GM23338 (cell line): Measurements from ENCODE around the gene ASPDH.

Experiments used
- CREB1 ChIP-seq: fragments of 250-450 bp; sonication (Bioruptor Pico); IDR thresholded peaks from 2 replicates; pipeline ENCODE4 v1.5.0; 2020; ENCODE audit warnings: low read depth, mild to moderate bottlenecking, moderate library complexity
- CTCF ChIP-seq, 2 experiments: fragments of 200-600 bp in 1 of 2; sonication (generic) in 1 of 2; conservative IDR thresholded peaks; 2 replicates each; pipeline versions ENCODE4 v1.5.1 to v1.6.1; 2016 to 2017; ENCODE audit warnings: antibody characterized with exemption in 2 of 2, low read depth in 2 of 2, mild to moderate bottlenecking in 2 of 2, moderate library complexity in 1 of 2
- ETS1 ChIP-seq: IDR thresholded peaks from 2 replicates; pipeline ENCODE4 v1.6.1; 2016; ENCODE audit warnings: antibody characterized with exemption
- EZH2 ChIP-seq: fragments of 200-600 bp; sonication (generic); IDR thresholded peaks from one replicate; pipeline ENCODE4 v1.8.0; 2017; ENCODE audit warnings: antibody characterized with exemption, mild to moderate bottlenecking, low read depth; ENCODE audit not compliant: unreplicated experiment
- EZH2phosphoT487 ChIP-seq: fragments of 200-600 bp; sonication (generic); IDR thresholded peaks from one replicate; pipeline ENCODE4 v1.8.1; 2018; ENCODE audit warnings: antibody characterized with exemption; ENCODE audit not compliant: unreplicated experiment
- JUNB ChIP-seq: IDR thresholded peaks from one replicate; pipeline ENCODE4 v1.6.1; 2016; ENCODE audit warnings: antibody characterized with exemption; ENCODE audit not compliant: unreplicated experiment
- NANOG ChIP-seq: IDR thresholded peaks from 2 replicates; pipeline ENCODE4 v1.6.1; 2016; ENCODE audit warnings: antibody characterized with exemption, borderline replicate concordance
- POLR2AphosphoS5 ChIP-seq: IDR thresholded peaks from 2 replicates; pipeline ENCODE4 v1.6.1; 2016; ENCODE audit warnings: antibody characterized with exemption, low read depth
- REST ChIP-seq: IDR thresholded peaks from one replicate; pipeline ENCODE4 v1.6.1; 2018; ENCODE audit warnings: antibody characterized with exemption; ENCODE audit not compliant: unreplicated experiment
- ZNF114 ChIP-seq: fragments of 250-450 bp; sonication (Bioruptor Pico); IDR thresholded peaks from 2 replicates; pipeline ENCODE4 v1.5.0; 2020; ENCODE audit warnings: mild to moderate bottlenecking, moderate library complexity

- TF ChIP-seq CTCF (conservative IDR thresholded peaks at IDR 0.05; ENCODE audit: low read depth in 2 of 2) = no peak
- no peak for TF ChIP-seq EZH2
- no peak for TF ChIP-seq EZH2phosphoT487
- TF ChIP-seq REST = no peak
- no peak for TF ChIP-seq CREB1 (CRISPR knock-in tag)
- TF ChIP-seq POLR2AphosphoS5 = no peak
- TF ChIP-seq JUNB = no peak
- TF ChIP-seq ETS1 = no peak
- TF ChIP-seq NANOG = no peak
- no peak for TF ChIP-seq ZNF114 (CRISPR knock-in tag)
These were observed 41.3 kb upstream of the ASPDH start for GRCh38 chr19:50555033-50555432.
